ENCODE results near the gene NR1D2. TPM values are rescaled to one million over a fixed set of nuclear protein-coding genes. Genes with fewer than 3 reads are reported as not detected.

NR1D2 gene
- total RNA-seq, 1 experiment from 2014 or later: 24.0 TPM

DNA sequence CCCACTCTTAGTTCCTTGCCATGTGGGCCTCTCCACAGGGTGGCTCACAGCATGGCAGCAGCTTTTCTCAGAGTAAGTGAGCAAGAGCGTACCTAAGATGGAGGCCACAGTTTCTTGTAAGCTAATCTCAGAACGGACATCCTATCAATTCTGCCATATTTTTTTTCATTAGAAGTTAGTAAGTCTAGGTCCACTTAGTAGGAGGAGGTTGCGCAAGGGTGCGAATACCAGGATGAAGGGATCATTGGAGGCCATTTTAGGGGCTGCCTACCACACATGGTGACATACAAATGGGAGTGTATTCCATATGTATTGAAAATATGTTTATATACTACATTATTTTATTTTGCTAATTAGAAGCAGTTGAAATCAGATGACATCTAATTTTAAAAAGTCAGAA, 31.5 kb downstream of the NR1D2 start:
- H3K4me3 Mint-ChIP-seq: no peak overlapping the region

More for the DNA sequence above, 31.5 kb downstream of the NR1D2 start:
- Histone ChIP-seq H3K79me2 (ENCODE audit: insufficient read depth, low read length) (no peaks in the 10 kb centered on the region), H3K56ac (ENCODE audit: insufficient read length, low read depth, low read length) (no peak overlapping the region), H3T11ph (ENCODE audit: low read length) (no peak overlapping the region), H3K4me2 (ENCODE audit: insufficient read depth, insufficient read length, low read length) (no peak overlapping the region), H2BK5ac (ENCODE audit: insufficient read length, low read length) (no peak overlapping the region), H3K4me1 (ENCODE audit: insufficient read depth, low read length) (no peaks in the 10 kb centered on the region), H3K4ac (ENCODE audit: low read depth, low read length) (no peak overlapping the region), H2BK20ac (ENCODE audit: low read depth, low read length, poor library complexity, severe bottlenecking) (no peak overlapping the region), H3K23ac (ENCODE audit: insufficient read length, low read depth, low read length) (no peak overlapping the region), H2BK12ac (ENCODE audit: insufficient read length, low read depth, low read length) (no peak overlapping the region), H4K5ac (ENCODE audit: insufficient read length, low read depth, low read length) (no peak overlapping the region), H4K91ac (ENCODE audit: insufficient read length, low read depth, low read length) (no peak overlapping the region), H3K27me3 (ENCODE audit: insufficient read depth, low read length) (no peaks in the 10 kb centered on the region), H3K9ac (ENCODE audit: extremely low read depth, insufficient read length, low read length) (no peak overlapping the region), H3K14ac (ENCODE audit: insufficient read depth, low read length) (no peak overlapping the region), H3K9me3 (ENCODE audit: control insufficient read depth, low read depth, low read length) (no peaks in the 10 kb centered on the region), H3K79me1 (ENCODE audit: insufficient read depth, low read depth, low read length, poor library complexity, severe bottlenecking) (no peaks in the 10 kb centered on the region), H3K27ac (ENCODE audit: insufficient read length, low read depth, low read length) (no peak overlapping the region), H3K23me2 (ENCODE audit: insufficient read length, low read depth, low read length, poor library complexity, severe bottlenecking) (no peaks in the 10 kb centered on the region), H2AFZ (ENCODE audit: low read length) (no peak overlapping the region), H2AK5ac (ENCODE audit: insufficient read length, low read length) (no peak overlapping the region), H4K20me1 (ENCODE audit: control insufficient read depth, insufficient read depth, insufficient read length) (no peaks in the 10 kb centered on the region), H2BK15ac (ENCODE audit: low read depth, low read length) (no peak overlapping the region), H4K8ac (replicated peaks; ENCODE audit: insufficient read length, low read depth, low read length) (no peak overlapping the region), H2BK120ac (ENCODE audit: low read depth, low read length, poor library complexity, severe bottlenecking) (no peak overlapping the region), H3K18ac (ENCODE audit: insufficient read length, low read depth, low read length) (no peak overlapping the region)
- peaks cover 0 to 8% of the 10 kb centered on the region in 2 experiments; a peak in 2 of 5 replicates for H3K9me3 Mint-ChIP-seq
- TF ChIP-seq, protein P1, sequence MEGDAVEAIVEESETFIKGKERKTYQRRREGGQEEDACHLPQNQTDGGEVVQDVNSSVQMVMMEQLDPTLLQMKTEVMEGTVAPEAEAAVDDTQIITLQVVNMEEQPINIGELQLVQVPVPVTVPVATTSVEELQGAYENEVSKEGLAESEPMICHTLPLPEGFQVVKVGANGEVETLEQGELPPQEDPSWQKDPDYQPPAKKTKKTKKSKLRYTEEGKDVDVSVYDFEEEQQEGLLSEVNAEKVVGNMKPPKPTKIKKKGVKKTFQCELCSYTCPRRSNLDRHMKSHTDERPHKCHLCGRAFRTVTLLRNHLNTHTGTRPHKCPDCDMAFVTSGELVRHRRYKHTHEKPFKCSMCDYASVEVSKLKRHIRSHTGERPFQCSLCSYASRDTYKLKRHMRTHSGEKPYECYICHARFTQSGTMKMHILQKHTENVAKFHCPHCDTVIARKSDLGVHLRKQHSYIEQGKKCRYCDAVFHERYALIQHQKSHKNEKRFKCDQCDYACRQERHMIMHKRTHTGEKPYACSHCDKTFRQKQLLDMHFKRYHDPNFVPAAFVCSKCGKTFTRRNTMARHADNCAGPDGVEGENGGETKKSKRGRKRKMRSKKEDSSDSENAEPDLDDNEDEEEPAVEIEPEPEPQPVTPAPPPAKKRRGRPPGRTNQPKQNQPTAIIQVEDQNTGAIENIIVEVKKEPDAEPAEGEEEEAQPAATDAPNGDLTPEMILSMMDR (conservative IDR thresholded peaks at IDR 0.05): no peak
- no peak for DNase-seq
- no peak overlapping the region for H3K27ac Mint-ChIP-seq
- no peaks in the 10 kb centered on the region for H3K27me3 Mint-ChIP-seq (ENCODE audit: low read depth)
- H3K4me1 Mint-ChIP-seq: no peaks in the 10 kb centered on the region
- WGBS (ENCODE audit: extremely low coverage, insufficient read length, low lambda C conversion rate): no CpG with 5 or more reads among the region's 4 CpGs
- H3K36me3 Mint-ChIP-seq (ENCODE audit: insufficient read depth in 1 of 3, low read depth in 3 of 3): peaks cover 23 to 54% (median 47%) of the 10 kb centered on the region in 3 experiments; a peak in 6 of 7 replicates
